Measurements from ENCODE around the gene RBFOX2. TPM values are rescaled to one million over a fixed set of nuclear protein-coding genes. Genes with fewer than 3 reads are reported as not detected.
"Not testable (repeated sequence)": the region's sequence is repeated elsewhere in the genome, so short reads cannot be mapped to it uniquely, and the experiment has no call there.

RBFOX2 gene
- total and polyA plus RNA-seq, 2 of the 8 experiments (the other 6 are each of a cell fraction or from before 2014, with no cell fraction given): 121 to 122 TPM

DNA sequence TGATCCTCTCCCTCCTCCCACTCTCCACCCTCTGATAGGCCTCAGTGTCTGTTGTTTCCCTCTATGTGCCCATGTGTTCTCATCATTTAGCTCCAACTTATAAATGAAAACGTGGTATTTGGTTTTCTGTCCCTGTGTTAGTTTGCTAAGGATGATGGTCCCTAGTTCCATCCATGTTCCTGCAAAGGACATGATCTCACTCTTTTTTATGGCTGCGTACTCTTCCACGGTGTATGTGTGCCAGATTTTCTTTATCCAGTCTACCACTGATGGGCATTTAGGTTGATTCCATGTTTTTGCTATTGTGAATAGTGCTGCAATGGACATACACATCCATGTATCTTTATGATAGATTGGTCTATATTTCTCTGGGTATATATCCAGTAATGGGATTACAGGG, 15.9 kb upstream of the RBFOX2 start:
- H3K4me2 ChIP-seq (ENCODE audit: insufficient read depth in 1 of 2, low read depth in 2 of 2, low read length in 2 of 2); H3K9me3 ChIP-seq (ENCODE audit: insufficient read depth in 2 of 2, low read depth in 1 of 2, low read length in 1 of 2); H3K4me1 ChIP-seq (replicated peaks in 1 of 4; ENCODE audit: control insufficient read depth in 3 of 4, insufficient read depth in 4 of 4, low read length in 3 of 4); H4K8ac ChIP-seq (ENCODE audit: extremely low read depth, insufficient read depth, low read length); H3K18ac ChIP-seq (ENCODE audit: extremely low read depth, low read length); H3K4ac ChIP-seq (replicated peaks; ENCODE audit: insufficient read length, low read depth, low read length); H3K79me2 ChIP-seq (ENCODE audit: control insufficient read depth in 1 of 2, insufficient read depth in 2 of 2, low read length in 2 of 2); H2BK20ac ChIP-seq (ENCODE audit: low read length); H2BK120ac ChIP-seq (replicated peaks; ENCODE audit: low read depth, low read length); H3K4me3 ChIP-seq (ENCODE audit: extremely low read depth in 1 of 4, insufficient read depth in 2 of 4, low read depth in 3 of 4, low read length in 4 of 4); H3K79me1 ChIP-seq (ENCODE audit: low read depth, low read length); H4K5ac ChIP-seq (ENCODE audit: insufficient read length, low read depth, low read length); DNase-seq (ENCODE audit: low read depth in 1 of 2, low spot score in 2 of 2); H3K27me3 ChIP-seq (replicated peaks in 1 of 4; ENCODE audit: control insufficient read depth in 3 of 4, extremely low read depth in 1 of 4, insufficient read depth in 3 of 4, low read length in 3 of 4); POLR2A ChIA-PET (ENCODE audit: partially characterized antibody); H2AFZ ChIP-seq (ENCODE audit: low read length); H4K20me1 ChIP-seq (replicated peaks in 1 of 2; ENCODE audit: control insufficient read depth in 1 of 2, insufficient read depth in 2 of 2, low read length in 2 of 2); H2AK5ac ChIP-seq (ENCODE audit: low read depth, low read length); H3K36me3 ChIP-seq (ENCODE audit: control insufficient read depth in 2 of 4, insufficient read depth in 4 of 4, low read length in 3 of 4); CTCF ChIA-PET (ENCODE audit: partially characterized antibody); H3K9ac ChIP-seq (replicated peaks in 1 of 4; ENCODE audit: extremely low read depth in 1 of 4, low read depth in 3 of 4, low read length in 3 of 4); H3K23me2 ChIP-seq (ENCODE audit: low read depth, low read length); H3K56ac ChIP-seq (replicated peaks; ENCODE audit: insufficient read length, low read depth, low read length); H3K23ac ChIP-seq (ENCODE audit: insufficient read length); H2BK15ac ChIP-seq (ENCODE audit: low read length); FAIRE-seq; H2BK12ac ChIP-seq (ENCODE audit: low read depth, low read length); H4K91ac ChIP-seq (replicated peaks; ENCODE audit: insufficient read length, low read length); H3K14ac ChIP-seq (ENCODE audit: insufficient read length); H3K27ac ChIP-seq (ENCODE audit: low read depth, low read length); H2BK5ac ChIP-seq (ENCODE audit: low read depth, low read length): not testable (repeated sequence)
- WGBS, 2 experiments (ENCODE audit: extremely low coverage in 1 of 2, insufficient coverage in 1 of 2, insufficient read length in 1 of 2, insufficient replicate concordance in 2 of 2, low coverage in 1 of 2, low lambda C conversion rate in 2 of 2, missing lambda C conversion rate in 1 of 2): 93% methylated on average over 3 of the region's 3 CpGs; no CpG with 5 or more reads in 1 of the 2 experiments

Data from H1 (cell line).